ENCODE measurements around the gene MRPL41.

- TF ChIP-seq, protein P1, sequence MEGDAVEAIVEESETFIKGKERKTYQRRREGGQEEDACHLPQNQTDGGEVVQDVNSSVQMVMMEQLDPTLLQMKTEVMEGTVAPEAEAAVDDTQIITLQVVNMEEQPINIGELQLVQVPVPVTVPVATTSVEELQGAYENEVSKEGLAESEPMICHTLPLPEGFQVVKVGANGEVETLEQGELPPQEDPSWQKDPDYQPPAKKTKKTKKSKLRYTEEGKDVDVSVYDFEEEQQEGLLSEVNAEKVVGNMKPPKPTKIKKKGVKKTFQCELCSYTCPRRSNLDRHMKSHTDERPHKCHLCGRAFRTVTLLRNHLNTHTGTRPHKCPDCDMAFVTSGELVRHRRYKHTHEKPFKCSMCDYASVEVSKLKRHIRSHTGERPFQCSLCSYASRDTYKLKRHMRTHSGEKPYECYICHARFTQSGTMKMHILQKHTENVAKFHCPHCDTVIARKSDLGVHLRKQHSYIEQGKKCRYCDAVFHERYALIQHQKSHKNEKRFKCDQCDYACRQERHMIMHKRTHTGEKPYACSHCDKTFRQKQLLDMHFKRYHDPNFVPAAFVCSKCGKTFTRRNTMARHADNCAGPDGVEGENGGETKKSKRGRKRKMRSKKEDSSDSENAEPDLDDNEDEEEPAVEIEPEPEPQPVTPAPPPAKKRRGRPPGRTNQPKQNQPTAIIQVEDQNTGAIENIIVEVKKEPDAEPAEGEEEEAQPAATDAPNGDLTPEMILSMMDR (IDR thresholded peaks at IDR 0.05; ENCODE audit: insufficient read depth, low read length), result no peak
- TF ChIP-seq REST (IDR thresholded peaks at IDR 0.05; ENCODE audit: insufficient replicate concordance, low read depth), result no peak
- no peak for TF ChIP-seq GABPA (IDR thresholded peaks at IDR 0.05; ENCODE audit: low read depth)
- no peak for TF ChIP-seq POLR2AphosphoS5 (IDR thresholded peaks at IDR 0.05; ENCODE audit: low read depth)
Measured at GRCh38 chr9:137535120-137535428, 16.6 kb upstream of the MRPL41 start.

All from HL-60 (cell line).